ENCODE measurements around the gene IL18BP. TPM values are rescaled to one million over a fixed set of nuclear protein-coding genes. Genes with fewer than 3 reads are reported as not detected.
A peak's percentile ranks its signal among the peaks of the same experiment; 100 is the strongest.

The IL18BP gene
- total RNA-seq, 1 donor from 2014 or later: 15.2 TPM

DNA sequence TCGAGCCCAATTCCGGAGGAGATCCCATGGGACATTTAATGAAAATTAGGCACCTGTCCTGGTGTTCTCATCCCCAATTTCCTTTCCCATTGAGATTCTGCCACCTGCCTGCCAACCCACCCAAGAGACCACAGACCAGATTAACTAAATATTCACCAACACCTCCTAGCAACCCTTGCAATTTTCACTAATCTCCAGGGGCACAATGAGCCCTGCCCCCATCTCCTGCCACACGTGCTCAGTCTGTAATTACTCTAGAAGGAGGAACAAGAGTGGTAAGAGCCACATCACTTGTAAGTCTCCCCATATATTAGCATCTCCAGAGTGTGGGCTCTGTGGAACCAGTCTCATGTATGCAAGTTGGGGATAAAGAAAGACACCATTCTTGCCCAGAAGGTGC is 38.0 kb downstream of the IL18BP start:
- Mint-ChIP-seq H3K27me3 (ENCODE audit: low read depth, unreplicated experiment) (no peaks in the 10 kb centered on the region), H3K9me3 (ENCODE audit: unreplicated experiment) (no peaks in the 10 kb centered on the region), H3K4me3 (ENCODE audit: unreplicated experiment) (no peak overlapping the region), H3K27ac (ENCODE audit: unreplicated experiment) (no peak overlapping the region), H3K36me3 (ENCODE audit: low read depth, unreplicated experiment) (peaks cover 7% of the 10 kb centered on the region), H3K4me1 (ENCODE audit: low read depth, unreplicated experiment) (peaks cover 6% of the 10 kb centered on the region)
- FAIRE-seq: no peak
- H3K36me3 ChIP-seq (ENCODE audit: insufficient read depth, low read length): peaks cover 17% of the 10 kb centered on the region
- TF ChIP-seq, protein P1, sequence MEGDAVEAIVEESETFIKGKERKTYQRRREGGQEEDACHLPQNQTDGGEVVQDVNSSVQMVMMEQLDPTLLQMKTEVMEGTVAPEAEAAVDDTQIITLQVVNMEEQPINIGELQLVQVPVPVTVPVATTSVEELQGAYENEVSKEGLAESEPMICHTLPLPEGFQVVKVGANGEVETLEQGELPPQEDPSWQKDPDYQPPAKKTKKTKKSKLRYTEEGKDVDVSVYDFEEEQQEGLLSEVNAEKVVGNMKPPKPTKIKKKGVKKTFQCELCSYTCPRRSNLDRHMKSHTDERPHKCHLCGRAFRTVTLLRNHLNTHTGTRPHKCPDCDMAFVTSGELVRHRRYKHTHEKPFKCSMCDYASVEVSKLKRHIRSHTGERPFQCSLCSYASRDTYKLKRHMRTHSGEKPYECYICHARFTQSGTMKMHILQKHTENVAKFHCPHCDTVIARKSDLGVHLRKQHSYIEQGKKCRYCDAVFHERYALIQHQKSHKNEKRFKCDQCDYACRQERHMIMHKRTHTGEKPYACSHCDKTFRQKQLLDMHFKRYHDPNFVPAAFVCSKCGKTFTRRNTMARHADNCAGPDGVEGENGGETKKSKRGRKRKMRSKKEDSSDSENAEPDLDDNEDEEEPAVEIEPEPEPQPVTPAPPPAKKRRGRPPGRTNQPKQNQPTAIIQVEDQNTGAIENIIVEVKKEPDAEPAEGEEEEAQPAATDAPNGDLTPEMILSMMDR (IDR thresholded peaks at IDR 0.05; ENCODE audit: insufficient read depth, low read depth, low read length): no peak
- no peak for TF ChIP-seq EZH2 (IDR thresholded peaks at IDR 0.05; ENCODE audit: insufficient read depth, low read length)
- H3K4me1 ChIP-seq (ENCODE audit: insufficient read depth, low read length): peaks cover 33% of the 10 kb centered on the region
- peaks cover 93% of the 10 kb centered on the region for H3K79me2 ChIP-seq (ENCODE audit: insufficient read depth, low read length)
- H3K9me3 ChIP-seq (ENCODE audit: insufficient read depth, low read depth, low read length): no peaks in the 10 kb centered on the region
- no peak overlapping the region for H3K4me2 ChIP-seq (ENCODE audit: low read length)
- H2AFZ ChIP-seq (ENCODE audit: low read depth, low read length): no peak overlapping the region
- H3K27ac ChIP-seq (ENCODE audit: low read depth, low read length): no peak overlapping the region
- H4K20me1 ChIP-seq (ENCODE audit: insufficient read depth, low read length): peaks cover 65% of the 10 kb centered on the region
- DNase-seq (ENCODE audit: low read depth): no peak
- H3K4me3 ChIP-seq (ENCODE audit: insufficient read depth, low read depth, low read length): no peak overlapping the region
- no peak overlapping the region for H3K9ac ChIP-seq (ENCODE audit: low read length)
- H3K27me3 ChIP-seq (ENCODE audit: insufficient read depth, low read length): no peaks in the 10 kb centered on the region

DNA sequence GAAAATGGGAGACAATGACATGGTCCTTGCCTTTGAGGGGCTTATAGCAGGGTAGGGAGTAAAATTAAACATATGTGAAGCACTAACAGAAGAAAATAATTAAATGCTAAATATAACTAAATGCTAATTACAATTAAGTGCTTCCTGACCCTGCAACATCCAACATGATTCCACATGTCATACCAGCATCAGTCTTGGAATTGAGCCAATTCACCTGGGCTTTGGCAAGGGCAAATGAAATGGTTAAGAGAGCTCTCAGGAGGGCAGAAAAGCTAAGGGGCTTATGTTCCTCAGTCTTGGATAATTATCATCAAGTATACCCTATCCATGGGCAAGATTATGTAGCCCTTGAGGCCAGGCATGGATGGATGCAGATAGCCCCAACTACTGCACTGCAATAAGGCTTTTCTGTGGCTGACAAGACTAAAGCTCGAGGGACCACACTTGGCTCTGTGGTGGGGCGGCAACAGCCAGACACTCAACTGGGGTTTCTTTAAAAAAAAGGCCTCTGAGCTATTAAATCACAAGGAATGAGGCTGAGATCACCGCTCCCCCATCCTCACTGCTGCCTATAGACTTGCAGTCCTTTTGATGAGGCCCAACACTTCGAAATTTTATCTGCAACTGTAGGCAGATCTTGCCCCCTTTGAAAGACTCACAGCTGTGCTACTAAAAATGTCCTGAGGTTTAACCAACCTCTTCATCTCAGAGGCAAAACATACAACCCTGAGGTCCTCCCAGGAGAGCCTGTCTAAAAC is 39.0 kb downstream of the IL18BP start:
- H3K9ac ChIP-seq (ENCODE audit: low read length): peak overlapping the region; percentile 95
- no peak for TF ChIP-seq EZH2 (IDR thresholded peaks at IDR 0.05; ENCODE audit: insufficient read depth, low read length)
- TF ChIP-seq, protein P1 (IDR thresholded peaks at IDR 0.05; ENCODE audit: insufficient read depth, low read depth, low read length): no peak
- H3K27ac ChIP-seq (ENCODE audit: low read depth, low read length): no peak overlapping the region
- Mint-ChIP-seq H3K4me1 (ENCODE audit: low read depth, unreplicated experiment) (peaks cover 15% of the 10 kb centered on the region), H3K27ac (ENCODE audit: unreplicated experiment) (peak overlapping the region; percentile 41), H3K4me3 (ENCODE audit: unreplicated experiment) (no peak overlapping the region), H3K36me3 (ENCODE audit: low read depth, unreplicated experiment) (peaks cover 7% of the 10 kb centered on the region), H3K9me3 (ENCODE audit: unreplicated experiment) (no peaks in the 10 kb centered on the region), H3K27me3 (ENCODE audit: low read depth, unreplicated experiment) (no peaks in the 10 kb centered on the region)
- no peaks in the 10 kb centered on the region for H3K9me3 ChIP-seq (ENCODE audit: insufficient read depth, low read depth, low read length)
- peaks cover 9% of the 10 kb centered on the region for H3K36me3 ChIP-seq (ENCODE audit: insufficient read depth, low read length)
- peaks cover 43% of the 10 kb centered on the region for H3K4me1 ChIP-seq (ENCODE audit: insufficient read depth, low read length)
- peak overlapping the region; percentile 99 for H3K4me2 ChIP-seq (ENCODE audit: low read length)
- DNase-seq (ENCODE audit: low read depth) (no peak), FAIRE-seq (no peak)
- H4K20me1 ChIP-seq (ENCODE audit: insufficient read depth, low read length): peaks cover 65% of the 10 kb centered on the region
- H3K27me3 ChIP-seq (ENCODE audit: insufficient read depth, low read length): no peaks in the 10 kb centered on the region
- H3K79me2 ChIP-seq (ENCODE audit: insufficient read depth, low read length): peaks cover 92% of the 10 kb centered on the region
- no peak overlapping the region for H3K4me3 ChIP-seq (ENCODE audit: insufficient read depth, low read depth, low read length)
- no peak overlapping the region for H2AFZ ChIP-seq (ENCODE audit: low read depth, low read length)

DNA sequence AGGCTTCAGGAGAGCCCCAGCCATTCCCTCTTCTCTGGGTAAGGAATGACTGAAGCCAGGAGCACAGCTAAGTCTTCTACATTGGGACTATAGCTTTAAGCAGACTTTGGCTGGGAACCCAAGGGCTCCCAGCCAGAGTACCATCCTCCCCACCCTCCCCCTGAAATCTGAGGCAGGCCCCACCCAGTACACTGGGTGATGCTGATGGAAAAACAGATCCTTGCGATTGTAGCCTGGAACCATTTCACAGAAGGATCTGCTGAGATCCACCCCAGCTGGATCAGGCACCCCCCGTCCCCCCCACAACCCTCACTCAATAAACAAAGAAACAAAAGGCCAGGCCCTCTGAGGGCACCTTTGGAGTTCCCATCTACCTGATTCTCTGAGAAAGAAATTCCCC is 39.8 kb downstream of the IL18BP start:
- Mint-ChIP-seq H3K27ac (ENCODE audit: unreplicated experiment) (peak overlapping the region; percentile 41), H3K9me3 (ENCODE audit: unreplicated experiment) (no peaks in the 10 kb centered on the region), H3K36me3 (ENCODE audit: low read depth, unreplicated experiment) (peaks cover 7% of the 10 kb centered on the region), H3K4me3 (ENCODE audit: unreplicated experiment) (no peak overlapping the region), H3K27me3 (ENCODE audit: low read depth, unreplicated experiment) (no peaks in the 10 kb centered on the region), H3K4me1 (ENCODE audit: low read depth, unreplicated experiment) (peaks cover 15% of the 10 kb centered on the region)
- Histone ChIP-seq H2AFZ (ENCODE audit: low read depth, low read length) (no peak overlapping the region), H3K9me3 (ENCODE audit: insufficient read depth, low read depth, low read length) (no peaks in the 10 kb centered on the region), H3K27ac (ENCODE audit: low read depth, low read length) (peak overlapping the region; percentile 95), H3K36me3 (ENCODE audit: insufficient read depth, low read length) (peaks cover 9% of the 10 kb centered on the region), H3K27me3 (ENCODE audit: insufficient read depth, low read length) (no peaks in the 10 kb centered on the region), H3K9ac (ENCODE audit: low read length) (peak overlapping the region; percentile 95), H3K4me2 (ENCODE audit: low read length) (peak overlapping the region; percentile 99), H3K4me1 (ENCODE audit: insufficient read depth, low read length) (peaks cover 44% of the 10 kb centered on the region), H3K79me2 (ENCODE audit: insufficient read depth, low read length) (peaks cover 91% of the 10 kb centered on the region), H3K4me3 (ENCODE audit: insufficient read depth, low read depth, low read length) (peak overlapping the region; percentile 81), H4K20me1 (ENCODE audit: insufficient read depth, low read length) (peaks cover 58% of the 10 kb centered on the region)
- DNase-seq (ENCODE audit: low read depth) (peak; percentile 58), FAIRE-seq (no peak)
- TF ChIP-seq EZH2 (IDR thresholded peaks at IDR 0.05; ENCODE audit: insufficient read depth, low read length): no peak
- TF ChIP-seq, protein P1 (IDR thresholded peaks at IDR 0.05; ENCODE audit: insufficient read depth, low read depth, low read length): no peak
